Effector memory CD8-positive, alpha-beta T cell (primary cell): Measurements from ENCODE around the gene FBP1.

ENCODE experiments used
- ATAC-seq: fragments of 150-1000 bp; cut with Tn5 transposase; replicated peaks from 2 replicates; pipeline ENCODE4 v1.10.0; 2021; ENCODE audit warnings: mild to moderate bottlenecking, moderate library complexity
- DNase-seq, 3 experiments: peaks; one replicate each; pipeline ENCODE4 v3.0.0; 2021
- H3K27ac Mint-ChIP-seq, 2 donors: one replicate each; pipeline ENCODE4 v1.8.0; 2022; ENCODE audit warnings: mild to moderate bottlenecking in 2 of 2, mixed read lengths in 2 of 2, moderate library complexity in 2 of 2
- H3K27me3 Mint-ChIP-seq, 2 donors: one replicate each; pipeline ENCODE4 v1.8.0; 2022; ENCODE audit warnings: mixed read lengths in 2 of 2
- H3K36me3 Mint-ChIP-seq: one replicate; pipeline ENCODE4 v1.8.0; 2022; ENCODE audit warnings: mild to moderate bottlenecking, moderate library complexity, mixed read lengths; ENCODE audit not compliant: insufficient read depth
- H3K4me1 Mint-ChIP-seq, 2 donors: one replicate each; pipeline ENCODE4 v1.8.0; 2022; ENCODE audit warnings: low read depth in 2 of 2, mixed read lengths in 2 of 2
- H3K4me3 Mint-ChIP-seq, 2 donors: one replicate each; pipeline ENCODE4 v1.8.0; 2022; ENCODE audit warnings: mild to moderate bottlenecking in 2 of 2, mixed read lengths in 2 of 2, moderate library complexity in 2 of 2
- H3K9me3 Mint-ChIP-seq, 2 donors: one replicate each; pipeline ENCODE4 v1.8.0; 2022; ENCODE audit warnings: mixed read lengths in 2 of 2
- total RNA-seq, 9 experiments: gene quantifications; one replicate each; lab custom pipeline; 2026; lab: John Stamatoyannopoulos, UW

The FBP1 gene
- 0 to 3.5 (median 0.30) reads per million in 9 experiments for total RNA-seq

- Mint-ChIP-seq H3K4me3 (peak within 1 kb of the TSS; percentile 84 to 86), H3K27ac (peak within 1 kb of the TSS; percentile 55 to 81), H3K9me3 (no peaks in the 10 kb centered on the region), H3K27me3 (peaks cover 11 to 12% of the 10 kb centered on the region in 2 donors), H3K36me3 (peaks cover 5% of the 10 kb centered on the region), H3K4me1 (peaks cover 9% of the 10 kb centered on the region in 2 donors)
- ATAC-seq (peak; percentile 76), DNase-seq (peak; percentile 15 to 18 (median 17))
These were observed at the start of gene FBP1 for GRCh38 chr9:94639061-94639998. TSS of gene FBP1 (minus strand) at chr9:94639518. CDS start at chr9:94639310, 208 bp downstream.

GRCh38 chr9:94687451-94687850 lies 48.1 kb upstream of the FBP1 start:
- DNase-seq (no peak), ATAC-seq (no peak)
- no peak overlapping the region for H3K4me3 Mint-ChIP-seq
- H3K36me3 Mint-ChIP-seq = peaks cover 4% of the 10 kb centered on the region
- no peaks in the 10 kb centered on the region for H3K4me1 Mint-ChIP-seq
- H3K27me3 Mint-ChIP-seq = peaks cover 25 to 45% of the 10 kb centered on the region in 2 donors
- H3K27ac Mint-ChIP-seq = no peak overlapping the region
- no peaks in the 10 kb centered on the region for H3K9me3 Mint-ChIP-seq

- no peak for ATAC-seq
- DNase-seq = no peak
- peaks cover 10 to 24% of the 10 kb centered on the region in 2 donors for H3K27me3 Mint-ChIP-seq
- H3K27ac Mint-ChIP-seq = no peak overlapping the region
- peaks cover 4% of the 10 kb centered on the region for H3K36me3 Mint-ChIP-seq
- no peaks in the 10 kb centered on the region for H3K9me3 Mint-ChIP-seq
- peaks cover 2 to 6% of the 10 kb centered on the region in 2 donors for H3K4me1 Mint-ChIP-seq
- no peak overlapping the region for H3K4me3 Mint-ChIP-seq
These were observed 46.0 kb upstream of the FBP1 start for GRCh38 chr9:94685359-94685758.

GRCh38 chr9:94681508-94681907 lies 42.2 kb upstream of the FBP1 start:
- no peaks in the 10 kb centered on the region for H3K9me3 Mint-ChIP-seq
- peak overlapping the region; percentile 44 to 52 for H3K27ac Mint-ChIP-seq
- DNase-seq = peak; percentile 46 to 52 (median 47)
- peak; percentile 88 for ATAC-seq
- peaks cover 2 to 6% of the 10 kb centered on the region in 2 donors for H3K4me1 Mint-ChIP-seq
- H3K36me3 Mint-ChIP-seq = no peaks in the 10 kb centered on the region
- H3K4me3 Mint-ChIP-seq = no peak overlapping the region
- H3K27me3 Mint-ChIP-seq = peaks cover 14 to 19% of the 10 kb centered on the region in 2 donors

- H3K27ac Mint-ChIP-seq = no peak overlapping the region
- DNase-seq (no peak), ATAC-seq (no peak)
- H3K4me1 Mint-ChIP-seq = peaks cover 2 to 6% of the 10 kb centered on the region in 2 donors
- no peaks in the 10 kb centered on the region for H3K9me3 Mint-ChIP-seq
- no peak overlapping the region for H3K4me3 Mint-ChIP-seq
- H3K36me3 Mint-ChIP-seq = no peaks in the 10 kb centered on the region
- peaks cover 12 to 14% of the 10 kb centered on the region in 2 donors for H3K27me3 Mint-ChIP-seq
These were observed 41.3 kb upstream of the FBP1 start for GRCh38 chr9:94680621-94681020.

- no peak for ATAC-seq
- no peaks in the 10 kb centered on the region for H3K9me3 Mint-ChIP-seq
These were observed 40.7 kb upstream of the FBP1 start for GRCh38 chr9:94680020-94680419.

GRCh38 chr9:94679587-94679986 lies 40.3 kb upstream of the FBP1 start:
- no peak for DNase-seq
- Mint-ChIP-seq H3K4me1 (peaks cover 2 to 6% of the 10 kb centered on the region in 2 donors), H3K36me3 (no peaks in the 10 kb centered on the region), H3K27me3 (peaks cover 12 to 14% of the 10 kb centered on the region in 2 donors), H3K4me3 (no peak overlapping the region), H3K27ac (no peak overlapping the region), H3K9me3 (no peaks in the 10 kb centered on the region)
- ATAC-seq = no peak

More at GRCh38 chr9:94680020-94680419, 40.7 kb upstream of the FBP1 start:
- H3K4me1 Mint-ChIP-seq = peaks cover 2 to 6% of the 10 kb centered on the region in 2 donors
- H3K27ac Mint-ChIP-seq = no peak overlapping the region
- H3K4me3 Mint-ChIP-seq = no peak overlapping the region
- DNase-seq = no peak
- peaks cover 12 to 14% of the 10 kb centered on the region in 2 donors for H3K27me3 Mint-ChIP-seq
- H3K36me3 Mint-ChIP-seq = no peaks in the 10 kb centered on the region

- Mint-ChIP-seq H3K4me1 (peaks cover 2 to 6% of the 10 kb centered on the region in 2 donors), H3K9me3 (no peaks in the 10 kb centered on the region), H3K4me3 (no peak overlapping the region), H3K36me3 (no peaks in the 10 kb centered on the region), H3K27me3 (peaks cover 12 to 14% of the 10 kb centered on the region in 2 donors), H3K27ac (no peak overlapping the region)
- no peak for ATAC-seq
- DNase-seq = no peak
These were observed 38.6 kb upstream of the FBP1 start for GRCh38 chr9:94677929-94678328.

- ATAC-seq = no peak
- peaks cover 12 to 14% of the 10 kb centered on the region in 2 donors for H3K27me3 Mint-ChIP-seq
- no peak overlapping the region for H3K27ac Mint-ChIP-seq
- no peaks in the 10 kb centered on the region for H3K36me3 Mint-ChIP-seq
- H3K4me1 Mint-ChIP-seq = peaks cover 2 to 4% of the 10 kb centered on the region in 2 donors
- H3K4me3 Mint-ChIP-seq = no peak overlapping the region
- DNase-seq = no peak
- H3K9me3 Mint-ChIP-seq = no peaks in the 10 kb centered on the region
These were observed 37.3 kb upstream of the FBP1 start for GRCh38 chr9:94676446-94677131.

- Mint-ChIP-seq H3K4me3 (no peak overlapping the region), H3K36me3 (peaks cover under 1% of the 10 kb centered on the region), H3K9me3 (no peaks in the 10 kb centered on the region), H3K4me1 (no peaks in the 10 kb centered on the region), H3K27ac (no peak overlapping the region), H3K27me3 (peaks cover 12 to 14% of the 10 kb centered on the region in 2 donors)
- DNase-seq = no peak
- ATAC-seq = no peak
These were observed 35.9 kb upstream of the FBP1 start for GRCh38 chr9:94675008-94675881.

GRCh38 chr9:94672811-94673487 lies 33.6 kb upstream of the FBP1 start:
- Mint-ChIP-seq H3K9me3 (no peaks in the 10 kb centered on the region), H3K4me3 (no peak overlapping the region), H3K36me3 (peaks cover 4% of the 10 kb centered on the region), H3K27ac (no peak overlapping the region), H3K27me3 (peaks cover under 1 to 1% of the 10 kb centered on the region in 2 donors), H3K4me1 (peaks cover 6 to 7% of the 10 kb centered on the region in 2 donors)
- DNase-seq (no peak), ATAC-seq (no peak)

- peak; percentile 86 for ATAC-seq
- peaks cover 6 to 7% of the 10 kb centered on the region in 2 donors for H3K4me1 Mint-ChIP-seq
- peak overlapping the region; percentile 89 to 92 for H3K4me3 Mint-ChIP-seq
- peaks cover 4% of the 10 kb centered on the region for H3K36me3 Mint-ChIP-seq
- peak; percentile 29 to 42 (median 33) for DNase-seq
- H3K9me3 Mint-ChIP-seq = no peaks in the 10 kb centered on the region
- peak overlapping the region; percentile 39 to 84 for H3K27ac Mint-ChIP-seq
- peaks cover 14 to 18% of the 10 kb centered on the region in 2 donors for H3K27me3 Mint-ChIP-seq
These were observed 29.8 kb upstream of the FBP1 start for GRCh38 chr9:94668928-94669729.
